Measurements from ENCODE around the gene ITGA2.

DNA sequence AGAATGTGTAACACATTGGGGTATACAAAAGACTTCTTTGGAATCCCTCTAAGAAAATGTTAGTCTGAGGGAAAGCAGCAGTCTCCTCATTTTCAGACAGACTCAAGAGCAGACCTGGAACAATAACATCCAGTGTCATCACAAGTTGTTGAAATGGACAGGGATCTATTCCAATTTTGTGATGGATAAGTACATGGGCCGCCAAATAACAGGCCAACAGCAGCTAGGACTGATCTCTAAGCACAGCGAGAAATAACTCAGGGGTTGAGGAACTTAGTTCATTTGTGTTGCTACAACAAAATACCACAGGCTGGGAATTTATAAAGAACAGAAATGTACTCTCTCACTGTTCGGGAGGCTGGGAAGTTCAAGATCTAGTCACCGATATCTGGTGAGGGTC, 7.6 kb upstream of the ITGA2 start:
- TF ChIP-seq POLR2A (IDR thresholded peaks at IDR 0.05; ENCODE audit: extremely low read depth, insufficient read length), result no peak
- TF ChIP-seq, protein P1, sequence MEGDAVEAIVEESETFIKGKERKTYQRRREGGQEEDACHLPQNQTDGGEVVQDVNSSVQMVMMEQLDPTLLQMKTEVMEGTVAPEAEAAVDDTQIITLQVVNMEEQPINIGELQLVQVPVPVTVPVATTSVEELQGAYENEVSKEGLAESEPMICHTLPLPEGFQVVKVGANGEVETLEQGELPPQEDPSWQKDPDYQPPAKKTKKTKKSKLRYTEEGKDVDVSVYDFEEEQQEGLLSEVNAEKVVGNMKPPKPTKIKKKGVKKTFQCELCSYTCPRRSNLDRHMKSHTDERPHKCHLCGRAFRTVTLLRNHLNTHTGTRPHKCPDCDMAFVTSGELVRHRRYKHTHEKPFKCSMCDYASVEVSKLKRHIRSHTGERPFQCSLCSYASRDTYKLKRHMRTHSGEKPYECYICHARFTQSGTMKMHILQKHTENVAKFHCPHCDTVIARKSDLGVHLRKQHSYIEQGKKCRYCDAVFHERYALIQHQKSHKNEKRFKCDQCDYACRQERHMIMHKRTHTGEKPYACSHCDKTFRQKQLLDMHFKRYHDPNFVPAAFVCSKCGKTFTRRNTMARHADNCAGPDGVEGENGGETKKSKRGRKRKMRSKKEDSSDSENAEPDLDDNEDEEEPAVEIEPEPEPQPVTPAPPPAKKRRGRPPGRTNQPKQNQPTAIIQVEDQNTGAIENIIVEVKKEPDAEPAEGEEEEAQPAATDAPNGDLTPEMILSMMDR (IDR thresholded peaks at IDR 0.05; ENCODE audit: low read depth, low read length), result no peak
- TF ChIP-seq, protein P2, sequence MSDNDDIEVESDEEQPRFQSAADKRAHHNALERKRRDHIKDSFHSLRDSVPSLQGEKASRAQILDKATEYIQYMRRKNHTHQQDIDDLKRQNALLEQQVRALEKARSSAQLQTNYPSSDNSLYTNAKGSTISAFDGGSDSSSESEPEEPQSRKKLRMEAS (IDR thresholded peaks at IDR 0.05; ENCODE audit: low read depth, low read length), result no peak

All from NB4 (cell line).